T47D (cell line): ENCODE results near the gene FAM184A.
"Not testable (repeated sequence)": the region's sequence is repeated elsewhere in the genome, so short reads cannot be mapped to it uniquely, and the experiment has no call there.

Source experiments
- DNase-seq, 2 experiments: peaks; one replicate each; pipeline versions ENCODE4 v3.0.0 to v3.0.0-alpha.2; 2011 to 2012; ENCODE audit warnings: low read depth in 1 of 2, low spot score in 1 of 2
- JUND ChIP-seq: IDR thresholded peaks from 2 replicates; pipeline ENCODE4 v1.6.1; 2012; ENCODE audit warnings: low read depth
- in situ Hi-C: cut with HindIII; loops from 2 replicates; pipeline ENCODE4 v1.10.0; 2016; ENCODE audit warnings: low sequenced_read_pairs, low pct_unique_long_range_greater_than_20kb

Gene FAM184A

GRCh38 chr6:119006974-119007373, 71.5 kb downstream of the FAM184A start:
- TF ChIP-seq JUND, result no peak
- in situ Hi-C loops, result no loop called here
- DNase-seq, result no peak

GRCh38 chr6:119002069-119002468, 76.4 kb downstream of the FAM184A start:
- no peak for TF ChIP-seq JUND
- DNase-seq, result no peak
- in situ Hi-C loops, result no loop called here

GRCh38 chr6:118999494-119000040, 78.9 kb downstream of the FAM184A start:
- DNase-seq, result no peak
- in situ Hi-C loops, result no loop called here
- no peak for TF ChIP-seq JUND

GRCh38 chr6:118997426-118997825, 81.0 kb downstream of the FAM184A start:
- in situ Hi-C loops, DNase-seq: not testable (repeated sequence)

- DNase-seq, result no peak
- in situ Hi-C loops, result no loop called here
- TF ChIP-seq JUND, result no peak
Observed at GRCh38 chr6:118996289-118996820, 82.1 kb downstream of the FAM184A start.

GRCh38 chr6:118993803-118994251, 84.6 kb downstream of the FAM184A start:
- no peak for DNase-seq
- TF ChIP-seq JUND, result no peak
- in situ Hi-C loops, result no loop called here

GRCh38 chr6:118993358-118993757, 85.1 kb downstream of the FAM184A start:
- TF ChIP-seq JUND, result no peak
- in situ Hi-C loops, result no loop called here

GRCh38 chr6:118992186-118992795, 86.2 kb downstream of the FAM184A start:
- DNase-seq, result no peak

More at GRCh38 chr6:118993358-118993757, 85.1 kb downstream of the FAM184A start:
- no peak for DNase-seq

GRCh38 chr6:118986312-118986711, 92.2 kb downstream of the FAM184A start:
- in situ Hi-C loops, result no loop called here
- TF ChIP-seq JUND, result no peak
- no peak for DNase-seq

More at GRCh38 chr6:118992186-118992795, 86.2 kb downstream of the FAM184A start:
- TF ChIP-seq JUND, result no peak
- in situ Hi-C loops, result no loop called here

- DNase-seq, result no peak
- TF ChIP-seq JUND, result no peak
- in situ Hi-C loops, result no loop called here
Observed at GRCh38 chr6:118985123-118985830, 93.2 kb downstream of the FAM184A start.

GRCh38 chr6:118984342-118984741, 94.1 kb downstream of the FAM184A start:
- no peak for TF ChIP-seq JUND
- in situ Hi-C loops, result no loop called here

GRCh38 chr6:118982575-118982911, 95.9 kb downstream of the FAM184A start:
- DNase-seq, result no peak
- in situ Hi-C loops, result no loop called here
- TF ChIP-seq JUND, result no peak

More at GRCh38 chr6:118984342-118984741, 94.1 kb downstream of the FAM184A start:
- DNase-seq, result no peak

GRCh38 chr6:118981884-118982574, 96.4 kb downstream of the FAM184A start:
- TF ChIP-seq JUND, result no peak
- in situ Hi-C loops, result no loop called here
- DNase-seq, result no peak
